Measurements from ENCODE around the gene UNC13B.

The UNC13B gene

DNA sequence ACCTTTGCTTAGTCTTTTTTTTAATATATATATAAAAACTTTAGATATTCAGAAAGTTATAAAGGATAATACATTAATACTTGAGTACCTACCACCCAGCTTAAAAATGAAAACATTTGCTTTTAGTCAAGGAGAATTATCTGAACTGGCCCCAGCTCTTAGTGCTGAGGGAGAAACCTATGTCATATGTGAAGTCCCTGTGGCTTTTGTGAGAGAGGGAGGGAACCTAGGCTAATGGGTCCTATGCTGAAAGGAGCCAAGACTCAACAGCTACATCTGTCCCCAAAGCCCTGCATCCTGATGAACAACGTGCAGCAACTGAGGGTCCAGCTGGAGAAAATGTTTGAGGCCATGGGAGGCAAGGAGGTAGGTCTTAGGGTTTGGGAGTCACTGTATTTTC lies 236.1 kb downstream of the UNC13B start:
- TF ChIP-seq CEBPB (IDR thresholded peaks at IDR 0.05) (no peak), ZBTB7A (IDR thresholded peaks at IDR 0.05; ENCODE audit: low read depth) (no peak), TAF1 (IDR thresholded peaks at IDR 0.05; ENCODE audit: low read depth) (no peak), CREB1 (IDR thresholded peaks at IDR 0.05; ENCODE audit: low read depth) (no peak), NFIC (IDR thresholded peaks at IDR 0.05) (no peak), TEAD4 (IDR thresholded peaks at IDR 0.05) (no peak), FOXM1 (IDR thresholded peaks at IDR 0.05; ENCODE audit: borderline replicate concordance, low read depth) (no peak), EP300 (IDR thresholded peaks at IDR 0.05; ENCODE audit: borderline replicate concordance) (no peak), RAD21 (IDR thresholded peaks at IDR 0.05; ENCODE audit: low read depth) (no peak), YY1 (IDR thresholded peaks at IDR 0.05; ENCODE audit: low read depth) (no peak), EGR1 (IDR thresholded peaks at IDR 0.05) (no peak), TCF12 (IDR thresholded peaks at IDR 0.05; ENCODE audit: low read depth) (no peak)
- TF ChIP-seq, protein P1, sequence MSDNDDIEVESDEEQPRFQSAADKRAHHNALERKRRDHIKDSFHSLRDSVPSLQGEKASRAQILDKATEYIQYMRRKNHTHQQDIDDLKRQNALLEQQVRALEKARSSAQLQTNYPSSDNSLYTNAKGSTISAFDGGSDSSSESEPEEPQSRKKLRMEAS (IDR thresholded peaks at IDR 0.05): no peak
- TF ChIP-seq, protein P2, sequence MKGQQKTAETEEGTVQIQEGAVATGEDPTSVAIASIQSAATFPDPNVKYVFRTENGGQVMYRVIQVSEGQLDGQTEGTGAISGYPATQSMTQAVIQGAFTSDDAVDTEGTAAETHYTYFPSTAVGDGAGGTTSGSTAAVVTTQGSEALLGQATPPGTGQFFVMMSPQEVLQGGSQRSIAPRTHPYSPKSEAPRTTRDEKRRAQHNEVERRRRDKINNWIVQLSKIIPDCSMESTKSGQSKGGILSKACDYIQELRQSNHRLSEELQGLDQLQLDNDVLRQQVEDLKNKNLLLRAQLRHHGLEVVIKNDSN (IDR thresholded peaks at IDR 0.05): no peak
- TF ChIP-seq, protein P3, sequence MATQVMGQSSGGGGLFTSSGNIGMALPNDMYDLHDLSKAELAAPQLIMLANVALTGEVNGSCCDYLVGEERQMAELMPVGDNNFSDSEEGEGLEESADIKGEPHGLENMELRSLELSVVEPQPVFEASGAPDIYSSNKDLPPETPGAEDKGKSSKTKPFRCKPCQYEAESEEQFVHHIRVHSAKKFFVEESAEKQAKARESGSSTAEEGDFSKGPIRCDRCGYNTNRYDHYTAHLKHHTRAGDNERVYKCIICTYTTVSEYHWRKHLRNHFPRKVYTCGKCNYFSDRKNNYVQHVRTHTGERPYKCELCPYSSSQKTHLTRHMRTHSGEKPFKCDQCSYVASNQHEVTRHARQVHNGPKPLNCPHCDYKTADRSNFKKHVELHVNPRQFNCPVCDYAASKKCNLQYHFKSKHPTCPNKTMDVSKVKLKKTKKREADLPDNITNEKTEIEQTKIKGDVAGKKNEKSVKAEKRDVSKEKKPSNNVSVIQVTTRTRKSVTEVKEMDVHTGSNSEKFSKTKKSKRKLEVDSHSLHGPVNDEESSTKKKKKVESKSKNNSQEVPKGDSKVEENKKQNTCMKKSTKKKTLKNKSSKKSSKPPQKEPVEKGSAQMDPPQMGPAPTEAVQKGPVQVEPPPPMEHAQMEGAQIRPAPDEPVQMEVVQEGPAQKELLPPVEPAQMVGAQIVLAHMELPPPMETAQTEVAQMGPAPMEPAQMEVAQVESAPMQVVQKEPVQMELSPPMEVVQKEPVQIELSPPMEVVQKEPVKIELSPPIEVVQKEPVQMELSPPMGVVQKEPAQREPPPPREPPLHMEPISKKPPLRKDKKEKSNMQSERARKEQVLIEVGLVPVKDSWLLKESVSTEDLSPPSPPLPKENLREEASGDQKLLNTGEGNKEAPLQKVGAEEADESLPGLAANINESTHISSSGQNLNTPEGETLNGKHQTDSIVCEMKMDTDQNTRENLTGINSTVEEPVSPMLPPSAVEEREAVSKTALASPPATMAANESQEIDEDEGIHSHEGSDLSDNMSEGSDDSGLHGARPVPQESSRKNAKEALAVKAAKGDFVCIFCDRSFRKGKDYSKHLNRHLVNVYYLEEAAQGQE (IDR thresholded peaks at IDR 0.05; ENCODE audit: low read depth): no peak

DNA sequence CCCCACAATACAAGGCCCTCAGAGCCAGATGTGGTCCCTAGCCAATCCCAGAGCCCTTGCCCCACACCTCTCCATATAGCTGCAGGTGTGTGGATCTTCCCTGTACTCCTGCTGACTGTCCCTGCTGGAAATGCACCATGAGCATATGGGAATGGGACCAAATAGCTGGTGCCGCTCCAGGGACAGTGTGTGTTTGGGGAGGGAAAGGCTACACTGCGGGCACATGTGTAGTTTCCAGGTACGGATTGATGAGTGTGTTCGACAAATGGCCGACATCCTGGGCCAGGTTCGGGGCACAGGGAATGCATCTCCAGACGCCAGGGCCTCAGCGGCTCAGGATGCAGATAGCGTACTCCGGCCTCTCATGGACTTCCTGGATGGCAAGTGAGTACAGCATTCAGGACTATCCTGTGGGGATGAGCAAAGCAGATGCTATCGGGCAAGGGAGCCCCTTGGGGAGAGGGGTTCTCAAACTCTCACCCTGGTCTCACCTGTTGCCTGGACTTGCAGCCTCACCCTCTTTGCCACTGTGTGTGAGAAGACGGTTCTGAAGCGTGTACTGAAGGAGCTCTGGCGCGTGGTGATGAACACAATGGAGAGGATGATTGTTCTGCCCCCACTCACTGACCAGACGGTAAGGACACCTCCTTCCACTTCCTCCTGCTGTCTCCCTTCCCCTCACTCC lies 237.0 kb downstream of the UNC13B start:
- TF ChIP-seq NFIC (IDR thresholded peaks at IDR 0.05) (no peak), TEAD4 (IDR thresholded peaks at IDR 0.05) (no peak), TCF12 (IDR thresholded peaks at IDR 0.05; ENCODE audit: low read depth) (no peak), TAF1 (IDR thresholded peaks at IDR 0.05; ENCODE audit: low read depth) (no peak), FOXM1 (IDR thresholded peaks at IDR 0.05; ENCODE audit: borderline replicate concordance, low read depth) (no peak), EGR1 (IDR thresholded peaks at IDR 0.05) (no peak), RAD21 (IDR thresholded peaks at IDR 0.05; ENCODE audit: low read depth) (no peak), CEBPB (IDR thresholded peaks at IDR 0.05) (no peak), EP300 (IDR thresholded peaks at IDR 0.05; ENCODE audit: borderline replicate concordance) (no peak), YY1 (IDR thresholded peaks at IDR 0.05; ENCODE audit: low read depth) (no peak), ZBTB7A (IDR thresholded peaks at IDR 0.05; ENCODE audit: low read depth) (no peak), CREB1 (IDR thresholded peaks at IDR 0.05; ENCODE audit: low read depth) (no peak)
- TF ChIP-seq, protein P3 (IDR thresholded peaks at IDR 0.05; ENCODE audit: low read depth): no peak
- TF ChIP-seq, protein P1 (IDR thresholded peaks at IDR 0.05): no peak
- TF ChIP-seq, protein P2 (IDR thresholded peaks at IDR 0.05): no peak

DNA sequence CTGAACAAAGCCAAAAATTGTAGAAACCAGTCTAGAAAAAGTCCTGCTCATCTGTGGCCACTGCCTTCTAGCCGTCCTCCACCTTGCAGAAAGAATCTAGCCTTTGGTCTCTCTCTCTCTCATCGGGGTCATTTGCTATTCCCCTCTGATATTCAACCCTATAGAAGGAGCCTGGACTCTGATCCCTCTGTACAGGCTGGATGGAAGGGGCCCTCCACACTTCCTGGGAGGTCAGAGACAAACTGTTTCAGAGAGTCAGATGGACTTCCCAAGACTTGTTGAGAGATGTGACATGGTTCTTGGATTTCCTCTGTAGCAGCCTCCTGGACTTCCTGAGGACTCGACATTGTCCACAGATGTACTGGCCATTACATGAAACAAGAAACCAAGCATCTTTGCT lies 243.1 kb downstream of the UNC13B start:
- no peak for TF ChIP-seq RAD21 (IDR thresholded peaks at IDR 0.05; ENCODE audit: low read depth)
- TF ChIP-seq, protein P1 (IDR thresholded peaks at IDR 0.05): no peak
- TF ChIP-seq TAF1 (IDR thresholded peaks at IDR 0.05; ENCODE audit: low read depth): no peak
- TF ChIP-seq NFIC (IDR thresholded peaks at IDR 0.05): no peak
- TF ChIP-seq, protein P3 (IDR thresholded peaks at IDR 0.05; ENCODE audit: low read depth): no peak
- no peak for TF ChIP-seq TEAD4 (IDR thresholded peaks at IDR 0.05)
- TF ChIP-seq CREB1 (IDR thresholded peaks at IDR 0.05; ENCODE audit: low read depth): no peak
- no peak for TF ChIP-seq FOXM1 (IDR thresholded peaks at IDR 0.05; ENCODE audit: borderline replicate concordance, low read depth)
- TF ChIP-seq YY1 (IDR thresholded peaks at IDR 0.05; ENCODE audit: low read depth): no peak
- TF ChIP-seq TCF12 (IDR thresholded peaks at IDR 0.05; ENCODE audit: low read depth): no peak
- TF ChIP-seq, protein P2 (IDR thresholded peaks at IDR 0.05): no peak
- TF ChIP-seq EGR1 (IDR thresholded peaks at IDR 0.05): no peak
- no peak for TF ChIP-seq ZBTB7A (IDR thresholded peaks at IDR 0.05; ENCODE audit: low read depth)
- TF ChIP-seq EP300 (IDR thresholded peaks at IDR 0.05; ENCODE audit: borderline replicate concordance): no peak
- TF ChIP-seq CEBPB (IDR thresholded peaks at IDR 0.05): no peak
